ENCODE results near the gene ECPAS. TPM values are rescaled to one million over a fixed set of nuclear protein-coding genes. Genes with fewer than 3 reads are reported as not detected.
A peak's percentile ranks its signal among the peaks of the same experiment; 100 is the strongest.

ECPAS gene
- total RNA-seq, 8 experiments from 2014 or later = 36.7 to 80.2 (median 56.3) TPM

GRCh38 chr9:111399211-111399739 lies 84.9 kb downstream of the ECPAS start:
- Histone ChIP-seq H3K4me1 (replicated peaks in 1 of 2) (no peaks in the 10 kb centered on the region), H3K27ac (no peak overlapping the region), H3K4me3 (no peak overlapping the region)
- ATAC-seq (replicated peaks in 6 of 8) = no peak
- in situ Hi-C loops (cut with MboI; ENCODE audit: low pct_unique_long_range_greater_than_20kb in 2 of 9, low sequenced_read_pairs in 9 of 9, unreplicated experiment in 9 of 9) = no loop called here
- 80 to 100% (median 95%) methylated on average over 1 to 2 of the region's 4 CpGs; no CpG with 5 or more reads in 2 of the 10 experiments for WGBS, 10 experiments

- no peak for ATAC-seq (replicated peaks in 6 of 8)
- Histone ChIP-seq H3K4me1 (replicated peaks in 1 of 2) (no peaks in the 10 kb centered on the region), H3K4me3 (no peak overlapping the region), H3K27ac (no peak overlapping the region)
- in situ Hi-C loops (cut with MboI; ENCODE audit: low pct_unique_long_range_greater_than_20kb in 2 of 9, low sequenced_read_pairs in 9 of 9, unreplicated experiment in 9 of 9) = no loop called here
- WGBS, 10 experiments = 50 to 100% (median 90%) methylated on average over 1 of the region's 1 CpG; no CpG with 5 or more reads in 3 of the 10 experiments
Observed at GRCh38 chr9:111393971-111394370, 90.2 kb downstream of the ECPAS start.

GRCh38 chr9:111389406-111389805 lies 94.8 kb downstream of the ECPAS start:
- no peak overlapping the region for H3K4me3 ChIP-seq
- H3K27ac ChIP-seq = no peak overlapping the region
- in situ Hi-C loops (cut with MboI; ENCODE audit: low pct_unique_long_range_greater_than_20kb in 2 of 9, low sequenced_read_pairs in 9 of 9, unreplicated experiment in 9 of 9) = no loop called here
- 67 to 100% (median 97%) methylated on average over 1 to 4 of the region's 4 CpGs; no CpG with 5 or more reads in 2 of the 10 experiments for WGBS, 10 experiments
- ATAC-seq (replicated peaks in 6 of 8) = no peak
- H3K4me1 ChIP-seq (replicated peaks in 1 of 2) = no peaks in the 10 kb centered on the region

GRCh38 chr9:111386386-111386785 lies 97.8 kb downstream of the ECPAS start:
- no peak overlapping the region for H3K4me3 ChIP-seq
- in situ Hi-C loops (cut with MboI; ENCODE audit: low pct_unique_long_range_greater_than_20kb in 2 of 9, low sequenced_read_pairs in 9 of 9, unreplicated experiment in 9 of 9) = no loop called here
- no peak for ATAC-seq (replicated peaks in 6 of 8)
- 55 to 100% (median 95%) methylated on average over 1 to 3 of the region's 3 CpGs; no CpG with 5 or more reads in 1 of the 10 experiments for WGBS, 10 experiments
- H3K4me1 ChIP-seq (replicated peaks in 1 of 2) = no peaks in the 10 kb centered on the region
- H3K27ac ChIP-seq = no peak overlapping the region

- 64 to 100% (median 80%) methylated on average over 1 of the region's 1 CpG; no CpG with 5 or more reads in 1 of the 10 experiments for WGBS, 10 experiments
- in situ Hi-C loops (cut with MboI; ENCODE audit: low pct_unique_long_range_greater_than_20kb in 2 of 9, low sequenced_read_pairs in 9 of 9, unreplicated experiment in 9 of 9) = no loop called here
Observed at GRCh38 chr9:111381006-111381405, 103.2 kb downstream of the ECPAS start.

GRCh38 chr9:111375817-111376564 lies 108.2 kb downstream of the ECPAS start:
- in situ Hi-C loops (cut with MboI; ENCODE audit: low pct_unique_long_range_greater_than_20kb in 2 of 9, low sequenced_read_pairs in 9 of 9, unreplicated experiment in 9 of 9) = no loop called here
- Histone ChIP-seq H3K4me1 (replicated peaks in 1 of 2) (no peaks in the 10 kb centered on the region), H3K4me3 (no peak overlapping the region), H3K27ac (no peak overlapping the region)
- 67 to 100% (median 100%) methylated on average over 1 to 3 of the region's 3 CpGs for WGBS, 10 experiments
- ATAC-seq (replicated peaks in 6 of 8) = no peak

More at GRCh38 chr9:111381006-111381405, 103.2 kb downstream of the ECPAS start:
- Histone ChIP-seq H3K27ac (no peak overlapping the region), H3K4me3 (no peak overlapping the region), H3K4me1 (replicated peaks in 1 of 2) (no peaks in the 10 kb centered on the region)
- ATAC-seq (replicated peaks in 6 of 8) = no peak

- Histone ChIP-seq H3K4me1 (replicated peaks in 1 of 2) (no peaks in the 10 kb centered on the region), H3K4me3 (no peak overlapping the region), H3K27ac (no peak overlapping the region)
- in situ Hi-C loops (cut with MboI; ENCODE audit: low pct_unique_long_range_greater_than_20kb in 2 of 9, low sequenced_read_pairs in 9 of 9, unreplicated experiment in 9 of 9) = no loop called here
- 58 to 100% (median 87%) methylated on average over 1 to 2 of the region's 2 CpGs; no CpG with 5 or more reads in 1 of the 10 experiments for WGBS, 10 experiments
- no peak for ATAC-seq (replicated peaks in 6 of 8)
Observed at GRCh38 chr9:111375062-111375461, 109.1 kb downstream of the ECPAS start.

- H3K27ac ChIP-seq = no peak overlapping the region
- no peak for ATAC-seq (replicated peaks in 6 of 8)
- H3K4me3 ChIP-seq = no peak overlapping the region
- H3K4me1 ChIP-seq (replicated peaks in 1 of 2) = no peaks in the 10 kb centered on the region
- WGBS, 10 experiments = 83 to 100% (median 96%) methylated on average over 1 to 6 of the region's 6 CpGs
- in situ Hi-C loops (cut with MboI; ENCODE audit: low pct_unique_long_range_greater_than_20kb in 2 of 9, low sequenced_read_pairs in 9 of 9, unreplicated experiment in 9 of 9) = no loop called here
Observed at GRCh38 chr9:111372297-111372696, 111.9 kb downstream of the ECPAS start.

- no peak overlapping the region for H3K27ac ChIP-seq
- no peak overlapping the region for H3K4me3 ChIP-seq
- no peaks in the 10 kb centered on the region for H3K4me1 ChIP-seq (replicated peaks in 1 of 2)
- WGBS, 10 experiments = 7 to 100% (median 96%) methylated on average over 1 of the region's 1 CpG; no CpG with 5 or more reads in 2 of the 10 experiments
- no peak for ATAC-seq (replicated peaks in 6 of 8)
- in situ Hi-C loops (cut with MboI; ENCODE audit: low pct_unique_long_range_greater_than_20kb in 2 of 9, low sequenced_read_pairs in 9 of 9, unreplicated experiment in 9 of 9) = no loop called here
Observed at GRCh38 chr9:111366978-111367377, 117.2 kb downstream of the ECPAS start.

GRCh38 chr9:111362526-111362925 lies 121.7 kb downstream of the ECPAS start:
- 17 to 100% (median 85%) methylated on average over 2 to 5 of the region's 5 CpGs for WGBS, 10 experiments
- in situ Hi-C loops (cut with MboI; ENCODE audit: low pct_unique_long_range_greater_than_20kb in 2 of 9, low sequenced_read_pairs in 9 of 9, unreplicated experiment in 9 of 9) = no loop called here
- Histone ChIP-seq H3K27ac (no peak overlapping the region), H3K4me1 (replicated peaks in 1 of 2) (no peaks in the 10 kb centered on the region), H3K4me3 (no peak overlapping the region)
- ATAC-seq (replicated peaks in 6 of 8) = no peak

- Histone ChIP-seq H3K27ac (no peak overlapping the region), H3K4me1 (replicated peaks in 1 of 2) (no peaks in the 10 kb centered on the region), H3K4me3 (no peak overlapping the region)
- in situ Hi-C loops (cut with MboI; ENCODE audit: low pct_unique_long_range_greater_than_20kb in 2 of 9, low sequenced_read_pairs in 9 of 9, unreplicated experiment in 9 of 9) = no loop called here
- no peak for ATAC-seq (replicated peaks in 6 of 8)
- 81 to 100% (median 100%) methylated on average over 2 of the region's 2 CpGs; no CpG with 5 or more reads in 3 of the 10 experiments for WGBS, 10 experiments
Observed at GRCh38 chr9:111360881-111361280, 123.3 kb downstream of the ECPAS start.

- in situ Hi-C loops (cut with MboI; ENCODE audit: low pct_unique_long_range_greater_than_20kb in 2 of 9, low sequenced_read_pairs in 9 of 9, unreplicated experiment in 9 of 9) = no loop called here
- Histone ChIP-seq H3K4me1 (replicated peaks in 1 of 2) (no peaks in the 10 kb centered on the region), H3K27ac (no peak overlapping the region), H3K4me3 (no peak overlapping the region)
- ATAC-seq (replicated peaks in 6 of 8) = peak in 3 of 8 experiments; percentile 43 to 89 (median 79)
- 0 to 95% (median 84%) methylated on average over 2 to 11 of the region's 11 CpGs for WGBS, 10 experiments
Observed at GRCh38 chr9:111356481-111357244, 127.5 kb downstream of the ECPAS start.

GRCh38 chr9:111352545-111352944 lies 131.6 kb downstream of the ECPAS start:
- ATAC-seq (replicated peaks in 6 of 8) = no peak
- Histone ChIP-seq H3K27ac (no peak overlapping the region), H3K4me3 (no peak overlapping the region), H3K4me1 (replicated peaks in 1 of 2) (no peaks in the 10 kb centered on the region)
- WGBS, 10 experiments = 71 to 100% (median 100%) methylated on average over 1 to 2 of the region's 2 CpGs
- in situ Hi-C loops (cut with MboI; ENCODE audit: low pct_unique_long_range_greater_than_20kb in 2 of 9, low sequenced_read_pairs in 9 of 9, unreplicated experiment in 9 of 9) = no loop called here
